OCI-M2 (cell line): ENCODE data around the gene ASB2.

Experiments used
- DNase-seq: peaks from one replicate; lab custom pipeline; 2025; ENCODE audit not compliant: unreplicated experiment; lab: John Stamatoyannopoulos, UW

The ASB2 gene

GRCh38 chr14:93976477-93977057 is at the start of gene ASB2:
Gene ASB2, minus strand, starts transcription at chr14:93976570. Its CDS starts 12,031 bp downstream, at chr14:93964539.
- DNase-seq, result no peak

DNA sequence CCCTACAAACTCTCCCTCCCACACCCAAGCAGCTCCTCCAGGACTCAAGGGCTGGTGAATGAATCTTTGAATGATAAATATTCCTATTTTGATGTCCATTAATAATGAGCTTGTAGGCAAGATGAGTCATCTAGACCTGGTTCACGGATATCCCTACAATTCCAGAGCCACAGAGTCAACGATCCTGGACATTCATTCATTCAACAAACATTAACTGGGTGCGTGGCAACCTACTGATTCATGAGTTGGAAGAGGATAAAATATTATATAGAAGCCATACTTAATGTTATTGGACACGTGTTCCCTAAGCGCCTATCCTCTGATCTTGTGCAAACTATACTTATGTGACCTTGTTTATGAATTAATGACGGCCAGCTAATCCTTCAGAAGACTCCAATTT is 49.4 kb upstream of the ASB2 start:
- DNase-seq, result no peak

DNA sequence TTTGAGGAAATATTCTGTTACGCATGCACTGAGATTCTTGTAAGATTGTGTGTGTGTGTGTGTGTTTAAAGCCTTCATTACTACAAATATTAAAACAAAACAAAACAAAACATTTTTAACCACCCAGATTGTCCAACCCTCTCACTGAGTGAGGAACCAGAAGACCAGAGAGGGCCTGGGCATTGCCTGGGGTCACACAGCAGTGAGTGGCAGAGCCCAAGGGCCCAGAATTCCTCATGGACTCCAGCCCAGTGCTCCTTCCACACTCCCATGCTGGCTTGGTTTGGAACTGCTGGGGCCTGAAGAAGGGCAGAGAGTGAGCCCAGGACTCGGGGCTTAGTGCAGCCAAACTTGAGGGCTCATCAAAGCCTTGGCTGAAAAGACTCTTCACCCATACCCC is 48.2 kb upstream of the ASB2 start:
- no peak for DNase-seq

DNA sequence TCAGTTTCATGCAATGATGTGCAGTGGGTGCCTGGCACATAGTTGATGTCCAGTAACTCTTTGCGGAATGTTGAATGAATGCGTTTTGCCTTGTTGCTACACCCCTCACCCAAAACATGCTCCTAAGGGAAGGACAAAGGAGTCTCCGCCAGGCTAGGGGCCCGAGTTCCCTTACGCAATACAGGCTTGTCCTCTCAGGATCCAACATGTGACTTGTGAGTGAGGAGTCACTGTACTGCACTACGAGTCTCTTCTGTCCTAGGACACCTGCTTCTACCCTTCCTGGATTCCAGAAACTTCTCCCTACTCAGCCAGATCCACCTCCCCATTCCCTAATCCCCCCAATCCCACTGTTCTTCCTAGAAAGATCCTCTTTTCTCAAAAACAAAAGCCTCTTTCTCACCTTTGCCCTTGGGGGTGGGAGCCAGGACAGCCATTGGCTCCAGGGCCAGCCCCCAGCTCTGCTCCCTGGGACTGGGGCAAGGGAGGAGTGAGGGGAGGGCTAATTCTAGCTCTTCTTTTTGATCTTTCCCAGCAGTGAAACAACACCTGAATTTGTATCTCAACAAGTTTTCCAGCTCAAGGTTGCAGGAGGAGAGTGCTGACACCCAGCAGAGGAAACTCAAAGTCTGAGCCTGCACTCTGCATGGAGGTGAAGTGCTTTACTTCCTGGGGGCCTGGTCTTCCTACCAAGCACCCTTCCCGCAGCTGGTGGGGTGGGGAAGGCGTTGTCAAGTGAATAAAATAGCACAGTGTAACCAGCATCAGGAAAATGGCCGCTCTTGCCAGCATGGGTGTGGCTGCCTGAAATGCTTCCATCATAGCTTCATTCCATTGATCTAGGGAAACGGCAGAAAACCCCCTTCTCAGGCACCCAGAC is 46.4 kb upstream of the ASB2 start:
- no peak for DNase-seq

DNA sequence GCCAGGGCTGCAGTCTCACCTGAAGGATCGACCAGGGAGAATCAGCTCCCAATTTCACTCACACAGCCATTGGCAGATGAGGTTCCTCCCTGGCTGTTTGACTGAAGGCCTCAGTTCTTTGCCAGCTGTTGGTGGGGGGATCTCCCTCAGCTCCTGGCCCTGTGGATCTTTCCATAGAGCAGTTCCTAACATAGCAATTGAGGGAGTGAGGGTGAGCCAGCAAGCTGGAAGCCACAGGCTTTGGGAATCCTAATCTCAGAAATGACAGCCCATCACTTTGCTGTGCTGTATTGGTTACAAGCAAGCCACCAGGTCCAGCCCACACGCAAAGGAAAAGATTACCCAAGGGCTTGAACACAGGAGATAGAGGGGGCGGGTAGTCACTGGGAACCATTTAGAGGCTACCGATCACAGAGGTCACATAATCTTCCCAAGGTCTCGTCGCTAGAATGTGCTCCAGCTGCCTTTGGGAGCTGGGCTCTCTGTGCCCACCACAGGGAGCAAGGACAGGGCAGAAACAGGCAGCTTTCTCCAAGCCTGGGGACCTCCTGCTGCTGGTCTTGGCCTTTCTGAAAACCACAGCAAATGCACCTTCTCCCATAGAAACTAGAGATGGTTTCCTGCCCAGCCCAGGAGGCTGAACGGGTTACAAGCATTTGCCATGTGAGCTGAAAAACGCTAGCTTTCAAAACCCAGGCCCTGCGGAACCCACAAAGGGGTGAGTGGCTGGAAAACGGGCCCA is 45.2 kb upstream of the ASB2 start:
- no peak for DNase-seq

GRCh38 chr14:94021001-94021400 is 44.6 kb upstream of the ASB2 start:
- DNase-seq, result no peak

DNA sequence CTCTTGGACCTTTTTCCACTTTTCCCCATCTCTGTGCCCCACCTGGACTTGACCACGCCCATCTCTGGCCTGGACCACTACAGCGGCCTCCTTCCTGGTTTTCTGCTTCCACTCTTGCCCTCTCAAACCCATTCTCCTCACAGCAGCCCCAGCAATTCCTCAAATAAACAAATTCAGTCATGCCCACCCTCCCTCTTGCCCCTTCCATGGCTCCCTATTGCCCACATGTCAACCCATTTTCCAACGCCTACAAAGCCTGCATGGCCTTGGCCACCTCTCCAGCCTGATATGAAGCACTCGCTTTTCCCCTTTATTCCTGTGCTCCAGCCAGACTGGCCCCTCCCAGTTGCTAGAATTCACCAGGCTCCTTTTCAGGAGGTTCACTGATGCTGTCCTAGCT is 43.9 kb upstream of the ASB2 start:
- DNase-seq, result no peak

- no peak for DNase-seq
These were observed 43.0 kb upstream of the ASB2 start for GRCh38 chr14:94019329-94019728.

- DNase-seq, result no peak
These were observed 41.9 kb upstream of the ASB2 start for GRCh38 chr14:94018308-94018707.

- no peak for DNase-seq
These were observed 40.1 kb upstream of the ASB2 start for GRCh38 chr14:94016446-94016976.

GRCh38 chr14:94015223-94015622 is 38.9 kb upstream of the ASB2 start:
- DNase-seq, result no peak

DNA sequence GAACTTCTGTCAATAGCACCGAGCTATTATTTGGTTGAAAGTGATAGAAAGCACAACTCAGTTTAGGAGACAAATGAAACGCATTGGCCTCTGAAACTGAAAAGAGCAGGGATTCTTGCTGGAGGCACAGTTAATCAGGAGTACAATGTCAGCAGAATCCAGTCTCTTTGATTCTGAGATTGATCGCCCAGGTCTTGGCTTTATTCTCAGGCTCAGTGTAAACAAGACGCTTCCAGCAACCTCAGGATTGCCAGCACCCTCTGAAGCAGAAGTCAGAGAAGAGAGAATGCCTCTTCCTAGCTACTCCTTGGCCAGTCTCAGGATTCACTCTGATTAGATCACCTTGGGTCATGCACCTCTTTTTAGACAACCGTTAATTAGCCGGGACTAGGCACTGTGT is 38.0 kb upstream of the ASB2 start:
- no peak for DNase-seq

DNA sequence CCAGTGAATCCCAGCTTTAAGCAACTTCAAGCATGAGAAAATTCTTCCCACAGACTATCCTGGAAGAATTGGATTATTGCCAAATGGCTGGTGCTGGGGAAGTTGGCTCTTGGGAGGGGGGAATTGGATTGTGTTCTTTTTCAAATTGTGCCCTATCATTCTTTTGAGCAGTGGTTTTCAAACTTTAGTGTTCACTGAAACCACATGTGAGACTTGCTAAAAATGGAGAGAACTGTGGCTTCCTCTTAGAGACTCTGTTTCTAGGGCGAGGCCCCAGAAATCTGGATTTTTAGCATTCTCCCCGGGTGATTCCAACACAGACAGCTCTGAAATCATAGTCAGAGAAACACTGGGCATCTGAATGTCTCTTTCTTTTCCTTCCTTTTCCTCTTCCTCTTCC is 35.4 kb upstream of the ASB2 start:
- no peak for DNase-seq

DNA sequence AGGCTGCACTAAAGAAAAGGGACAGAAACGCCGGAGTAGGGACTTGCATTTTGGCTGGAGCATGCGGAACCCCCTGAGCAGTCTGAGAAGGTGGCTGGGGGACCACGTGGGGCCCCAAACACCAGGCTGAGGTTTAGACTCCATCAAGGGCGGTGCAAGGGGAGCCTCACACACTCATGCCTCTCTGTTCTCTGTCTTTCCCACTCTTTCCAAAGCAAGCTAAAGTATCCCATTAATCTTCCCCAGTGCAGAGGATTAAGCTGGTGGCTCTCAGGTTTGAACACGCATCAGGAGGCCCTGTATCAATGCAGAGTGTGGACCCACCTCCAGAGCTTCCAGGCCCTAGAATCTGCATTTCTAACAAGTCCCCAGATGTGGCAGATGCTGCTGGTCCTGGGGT is 34.3 kb upstream of the ASB2 start:
- no peak for DNase-seq

DNA sequence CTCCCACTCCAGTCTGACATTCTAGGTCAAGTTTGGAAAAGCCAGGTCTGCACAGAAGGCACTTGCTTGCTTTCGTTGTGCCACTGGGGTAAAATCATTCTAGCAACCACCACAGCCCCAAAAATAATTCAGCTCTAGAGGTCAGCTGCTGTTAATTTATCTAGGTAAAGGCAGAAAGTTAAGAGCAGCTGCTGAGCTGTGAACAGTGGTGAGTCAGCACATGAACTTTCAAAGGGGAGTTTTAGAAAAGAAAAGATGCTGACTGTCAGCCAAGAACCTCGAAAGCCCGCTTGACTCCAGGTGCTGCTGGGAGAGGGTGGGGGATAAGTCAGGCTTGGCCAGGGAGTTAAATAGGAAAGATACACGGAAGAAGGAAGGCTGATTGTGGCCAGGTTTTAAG is 33.4 kb upstream of the ASB2 start:
- DNase-seq, result no peak

- DNase-seq, result no peak
These were observed 31.9 kb upstream of the ASB2 start for GRCh38 chr14:94008234-94008633.

DNA sequence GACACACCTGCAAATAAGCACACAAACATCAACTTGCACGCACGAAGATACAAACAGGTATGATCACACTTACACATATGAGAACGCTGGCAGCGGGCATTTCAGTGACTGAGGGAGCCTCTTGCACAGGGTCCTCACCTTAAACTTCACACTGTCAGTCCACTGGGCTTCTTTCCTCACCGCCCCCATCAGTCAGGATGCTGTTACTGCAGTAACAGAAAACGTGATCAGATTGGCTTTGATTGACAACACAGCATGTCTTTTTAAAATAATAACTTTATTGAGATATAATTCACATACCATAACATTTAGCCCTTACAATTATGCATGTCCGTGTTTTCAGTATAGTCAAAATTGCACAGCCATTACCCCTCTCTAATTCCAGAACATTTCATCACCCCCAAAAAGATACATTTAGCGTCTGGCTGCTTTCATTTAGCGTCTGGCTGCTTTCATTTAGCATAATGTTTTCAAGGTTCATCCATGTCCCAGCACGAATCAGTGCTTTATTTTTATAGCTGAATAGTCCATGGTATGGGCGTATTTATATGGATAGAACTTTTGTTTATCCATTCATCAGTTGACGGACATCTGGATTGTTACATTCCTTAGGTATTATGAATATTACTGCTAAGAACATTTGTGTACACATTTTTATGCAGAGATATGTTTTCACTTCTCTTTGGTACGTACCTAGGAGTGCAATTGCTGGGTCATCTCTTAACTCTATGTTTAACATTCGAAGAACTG is 29.1 kb upstream of the ASB2 start:
- no peak for DNase-seq

DNA sequence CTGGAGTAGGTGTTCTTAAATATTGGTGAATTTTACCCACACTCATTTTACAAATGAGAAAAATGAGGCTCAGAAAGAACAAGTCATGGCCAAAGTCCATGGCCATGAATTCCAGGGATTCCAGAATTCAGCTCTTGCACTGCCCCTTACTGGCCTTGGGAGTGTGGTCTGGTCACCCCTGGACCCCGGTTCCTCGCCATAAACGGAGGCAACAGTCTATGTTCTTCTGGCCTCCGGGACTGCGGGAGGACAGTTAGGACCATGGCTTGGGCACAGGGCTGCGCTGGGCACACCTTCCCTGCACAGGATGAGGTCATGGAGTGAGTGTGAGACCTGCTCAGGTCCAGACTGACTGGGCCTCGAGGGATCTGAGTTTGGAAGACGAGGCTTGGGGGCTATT is 27.6 kb upstream of the ASB2 start:
- DNase-seq, result no peak

- no peak for DNase-seq
These were observed 27.0 kb upstream of the ASB2 start for GRCh38 chr14:94003397-94003796.

GRCh38 chr14:94001501-94002396 is 25.4 kb upstream of the ASB2 start:
- peak; percentile 7 for DNase-seq
